Ovary (tissue), 3 donors: ENCODE results near the gene SLC17A5.

ENCODE experiments used
- CTCF ChIP-seq, 3 donors: fragments of 450-650 bp in 2 of 3; fragments of 200-600 bp in 1 of 3; IDR thresholded peaks; one replicate each; pipeline versions ENCODE4 v1.5.1 to v1.8.0; 2016 to 2022; ENCODE audit warnings: antibody characterized with exemption in 3 of 3, mild to moderate bottlenecking in 1 of 3
- EP300 ChIP-seq: sonication (generic); formaldehyde crosslinking; IDR thresholded peaks from one replicate; pipeline ENCODE4 v1.6.1; 2017; ENCODE audit warnings: antibody characterized with exemption
- POLR2A ChIP-seq: fragments of 450-650 bp; IDR thresholded peaks from one replicate; pipeline ENCODE4 v1.6.1; 2017; ENCODE audit warnings: antibody characterized with exemption, mild to moderate bottlenecking, moderate library complexity
- donor health status: DM: no; HTN: no; CAD: no.

DNA sequence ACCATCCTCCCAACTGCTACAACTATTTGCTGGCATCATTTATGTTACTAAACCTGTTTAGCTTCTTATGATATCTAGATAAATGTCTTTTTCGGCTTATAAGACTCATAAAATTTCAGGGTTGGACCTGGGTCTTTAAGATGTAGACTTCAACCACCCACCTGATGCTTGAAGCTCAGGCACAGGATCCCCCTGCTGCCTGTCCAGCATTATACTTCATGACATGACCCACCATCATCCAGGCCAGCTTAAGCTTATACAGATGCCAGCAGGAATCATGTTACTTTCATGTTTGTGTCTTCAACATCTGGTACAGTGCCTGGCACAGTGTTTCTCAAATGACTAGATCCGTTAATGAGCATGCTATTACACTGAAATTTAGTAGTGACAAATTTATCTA lies 47.4 kb downstream of the SLC17A5 start:
- TF ChIP-seq CTCF (IDR thresholded peaks at IDR 0.05): no peak
- TF ChIP-seq POLR2A: no peak
- no peak for TF ChIP-seq EP300
